Testis (tissue), 2 donors: ENCODE results near the gene HOOK1.

Source experiments
- POLR2A ChIP-seq: fragments of 450-650 bp; IDR thresholded peaks from one replicate; pipeline ENCODE4 v1.6.1; 2017; ENCODE audit warnings: antibody characterized with exemption, mild to moderate bottlenecking, moderate library complexity
- TF ChIP-seq, protein P1 (sequence below), 3 experiments: fragments of 450-650 bp in 2 of 3; fragments of 200-600 bp in 1 of 3; sonication (generic) in 1 of 3; IDR thresholded peaks; one replicate each; pipeline ENCODE4 v1.5.1; 2016 to 2019; ENCODE audit warnings: antibody characterized with exemption in 3 of 3, mild to moderate bottlenecking in 2 of 3, moderate library complexity in 1 of 3

- TF ChIP-seq, protein P1, sequence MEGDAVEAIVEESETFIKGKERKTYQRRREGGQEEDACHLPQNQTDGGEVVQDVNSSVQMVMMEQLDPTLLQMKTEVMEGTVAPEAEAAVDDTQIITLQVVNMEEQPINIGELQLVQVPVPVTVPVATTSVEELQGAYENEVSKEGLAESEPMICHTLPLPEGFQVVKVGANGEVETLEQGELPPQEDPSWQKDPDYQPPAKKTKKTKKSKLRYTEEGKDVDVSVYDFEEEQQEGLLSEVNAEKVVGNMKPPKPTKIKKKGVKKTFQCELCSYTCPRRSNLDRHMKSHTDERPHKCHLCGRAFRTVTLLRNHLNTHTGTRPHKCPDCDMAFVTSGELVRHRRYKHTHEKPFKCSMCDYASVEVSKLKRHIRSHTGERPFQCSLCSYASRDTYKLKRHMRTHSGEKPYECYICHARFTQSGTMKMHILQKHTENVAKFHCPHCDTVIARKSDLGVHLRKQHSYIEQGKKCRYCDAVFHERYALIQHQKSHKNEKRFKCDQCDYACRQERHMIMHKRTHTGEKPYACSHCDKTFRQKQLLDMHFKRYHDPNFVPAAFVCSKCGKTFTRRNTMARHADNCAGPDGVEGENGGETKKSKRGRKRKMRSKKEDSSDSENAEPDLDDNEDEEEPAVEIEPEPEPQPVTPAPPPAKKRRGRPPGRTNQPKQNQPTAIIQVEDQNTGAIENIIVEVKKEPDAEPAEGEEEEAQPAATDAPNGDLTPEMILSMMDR (IDR thresholded peaks at IDR 0.05), result no peak
- no peak for TF ChIP-seq POLR2A
Measured at GRCh38 chr1:59779949-59780348, 34.8 kb upstream of the HOOK1 start.
